Thyroid gland (tissue), 4 donors: ENCODE data around the gene HLF.

Experiments
- CTCF ChIP-seq, 6 experiments: fragments of 200-600 bp in 3 of 6; fragments of 450-650 bp in 3 of 6; sonication (generic) in 3 of 6; IDR thresholded peaks; one replicate each; pipeline ENCODE4 v1.5.1; 2016 to 2019; ENCODE audit warnings: antibody characterized with exemption in 6 of 6, mild to moderate bottlenecking in 2 of 6, inconsistent platforms in 1 of 6, moderate library complexity in 1 of 6
- POLR2A ChIP-seq, 2 donors: fragments of 450-650 bp; IDR thresholded peaks; one replicate each; pipeline ENCODE4 v1.6.1; 2017; ENCODE audit warnings: antibody characterized with exemption in 2 of 2, mild to moderate bottlenecking in 2 of 2, moderate library complexity in 1 of 2

GRCh38 chr17:55295411-55296170 is 30.8 kb downstream of the HLF start:
- peak; percentile 71 to 91 (median 84) for TF ChIP-seq CTCF (IDR thresholded peaks at IDR 0.05)
- no peak for TF ChIP-seq POLR2A (IDR thresholded peaks at IDR 0.05)
